HG03378 (cell line): ENCODE data around the gene BCL2L1.
"Not testable (repeated sequence)": the region's sequence is repeated elsewhere in the genome, so short reads cannot be mapped to it uniquely, and the experiment has no call there.

ENCODE experiments used
- ATAC-seq: cut with Tn5 transposase; IDR thresholded peaks from one replicate; pipeline ENCODE4 v1.9.1; 2021; ENCODE audit warnings: mild to moderate bottlenecking, moderate library complexity; ENCODE audit not compliant: unreplicated experiment

BCL2L1 gene

GRCh38 chr20:31677553-31678260 is 45.0 kb downstream of the BCL2L1 start:
- no peak for ATAC-seq

- no peak for ATAC-seq
Measured at GRCh38 chr20:31676609-31676989, 46.1 kb downstream of the BCL2L1 start.

GRCh38 chr20:31675828-31676608 is 46.6 kb downstream of the BCL2L1 start:
- no peak for ATAC-seq

- ATAC-seq: peak; percentile 72
Measured at GRCh38 chr20:31674895-31675827, 47.5 kb downstream of the BCL2L1 start.

GRCh38 chr20:31673943-31674463 is 48.7 kb downstream of the BCL2L1 start:
- ATAC-seq: no peak

- ATAC-seq: no peak
Measured at GRCh38 chr20:31673435-31673834, 49.2 kb downstream of the BCL2L1 start.

- no peak for ATAC-seq
Measured at GRCh38 chr20:31671324-31671723, 51.3 kb downstream of the BCL2L1 start.

GRCh38 chr20:31670371-31671228 is 52.1 kb downstream of the BCL2L1 start:
- ATAC-seq: no peak

- ATAC-seq: no peak
Measured at GRCh38 chr20:31669876-31670275, 52.8 kb downstream of the BCL2L1 start.

- ATAC-seq: not testable (repeated sequence)
Measured at GRCh38 chr20:31668944-31669343, 53.7 kb downstream of the BCL2L1 start.

- ATAC-seq: no peak
Measured at GRCh38 chr20:31667315-31668285, 55.1 kb downstream of the BCL2L1 start.

GRCh38 chr20:31666258-31667042 is 56.2 kb downstream of the BCL2L1 start:
- ATAC-seq: no peak

- no peak for ATAC-seq
Measured at GRCh38 chr20:31665753-31666152, 56.9 kb downstream of the BCL2L1 start.

- no peak for ATAC-seq
Measured at GRCh38 chr20:31664696-31665354, 57.8 kb downstream of the BCL2L1 start.

GRCh38 chr20:31663838-31664695 is 58.6 kb downstream of the BCL2L1 start:
- ATAC-seq: no peak

GRCh38 chr20:31663524-31663837 is 59.2 kb downstream of the BCL2L1 start:
- ATAC-seq: no peak

- no peak for ATAC-seq
Measured at GRCh38 chr20:31662372-31662854, 60.3 kb downstream of the BCL2L1 start.
